Adrenal gland (tissue), 5 donors: Measurements from ENCODE around the gene DAPK2.

Source experiments
- POLR2A ChIP-seq, 2 donors: fragments of 450-650 bp; IDR thresholded peaks; one replicate each; pipeline ENCODE4 v1.6.1; 2017; ENCODE audit warnings: antibody characterized with exemption in 2 of 2, mild to moderate bottlenecking in 2 of 2, moderate library complexity in 1 of 2
- TF ChIP-seq, protein P1 (sequence below), 6 experiments: fragments of 450-650 bp in 4 of 6; fragments of 200-600 bp in 2 of 6; sonication (generic) in 1 of 6; IDR thresholded peaks; 1 replicate in 5 of 6; 2 replicates in 1 of 6; pipeline versions ENCODE4 v1.5.1 to v1.8.0; 2016 to 2021; ENCODE audit warnings: antibody characterized with exemption in 6 of 6, mild to moderate bottlenecking in 2 of 6, moderate library complexity in 1 of 6
- donor health status: DM: no; HTN: no; CAD: no.

DNA sequence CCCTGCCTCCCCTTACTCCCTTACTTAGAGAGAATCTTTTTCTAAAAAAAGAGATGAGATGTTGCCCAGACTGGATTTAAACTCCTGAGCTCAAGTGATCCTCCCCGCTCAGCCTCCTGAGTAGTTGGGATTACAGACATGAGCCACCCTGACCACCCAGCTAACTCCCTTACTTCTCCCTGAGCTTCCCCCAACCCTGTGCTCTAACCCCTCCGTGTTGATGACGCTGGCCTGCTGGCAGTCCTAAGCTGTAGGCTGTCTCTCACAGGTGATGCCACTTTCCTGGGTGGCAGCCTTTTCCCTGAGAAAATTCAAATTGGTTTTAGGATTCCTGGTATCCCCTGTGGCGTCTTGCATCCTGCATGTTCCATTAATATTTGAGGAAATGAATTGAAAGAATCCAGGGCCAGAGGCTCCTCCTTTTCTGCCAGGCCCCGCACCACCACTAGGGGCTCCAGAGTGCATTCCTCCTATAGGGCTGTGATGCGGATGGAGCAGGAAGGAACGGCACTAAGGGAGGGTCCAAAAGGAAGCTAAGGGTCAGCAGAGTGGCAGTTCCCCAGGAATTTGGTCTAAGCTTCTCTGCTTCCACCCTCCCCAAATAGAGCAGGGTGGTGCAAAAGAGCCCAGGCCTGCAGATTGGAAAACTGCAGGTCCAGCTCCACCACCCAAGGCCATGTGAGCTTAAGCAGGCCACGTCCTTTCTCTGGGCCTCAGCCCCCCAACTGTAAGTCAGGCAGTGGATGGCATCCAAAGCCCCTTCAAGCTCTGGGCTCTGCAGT lies 101.1 kb downstream of the DAPK2 start:
- TF ChIP-seq POLR2A (IDR thresholded peaks at IDR 0.05), result no peak
- TF ChIP-seq, protein P1, sequence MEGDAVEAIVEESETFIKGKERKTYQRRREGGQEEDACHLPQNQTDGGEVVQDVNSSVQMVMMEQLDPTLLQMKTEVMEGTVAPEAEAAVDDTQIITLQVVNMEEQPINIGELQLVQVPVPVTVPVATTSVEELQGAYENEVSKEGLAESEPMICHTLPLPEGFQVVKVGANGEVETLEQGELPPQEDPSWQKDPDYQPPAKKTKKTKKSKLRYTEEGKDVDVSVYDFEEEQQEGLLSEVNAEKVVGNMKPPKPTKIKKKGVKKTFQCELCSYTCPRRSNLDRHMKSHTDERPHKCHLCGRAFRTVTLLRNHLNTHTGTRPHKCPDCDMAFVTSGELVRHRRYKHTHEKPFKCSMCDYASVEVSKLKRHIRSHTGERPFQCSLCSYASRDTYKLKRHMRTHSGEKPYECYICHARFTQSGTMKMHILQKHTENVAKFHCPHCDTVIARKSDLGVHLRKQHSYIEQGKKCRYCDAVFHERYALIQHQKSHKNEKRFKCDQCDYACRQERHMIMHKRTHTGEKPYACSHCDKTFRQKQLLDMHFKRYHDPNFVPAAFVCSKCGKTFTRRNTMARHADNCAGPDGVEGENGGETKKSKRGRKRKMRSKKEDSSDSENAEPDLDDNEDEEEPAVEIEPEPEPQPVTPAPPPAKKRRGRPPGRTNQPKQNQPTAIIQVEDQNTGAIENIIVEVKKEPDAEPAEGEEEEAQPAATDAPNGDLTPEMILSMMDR (IDR thresholded peaks at IDR 0.05), result peak; percentile 84 to 96 (median 88)
